Panc1 (cell line): Measurements from ENCODE around the gene SUN1. TPM values are rescaled to one million over a fixed set of nuclear protein-coding genes. Genes with fewer than 3 reads are reported as not detected.
"Not testable (repeated sequence)": the region's sequence is repeated elsewhere in the genome, so short reads cannot be mapped to it uniquely, and the experiment has no call there.

Experiments used
- ATAC-seq: fragments of 200-7000 bp; cut with Tn5 transposase; 2 replicates; pipeline ENCODE4 v1.9.1; 2020; ENCODE audit warnings: mild to moderate bottlenecking, moderate library complexity
- BruUV-seq: library from RNA; stranded (reverse); fragments of 400-500 nt; replicated peaks from 2 replicates; lab custom pipeline; 2021; lab: Mats Ljungman, UMichigan
- CTCF ChIA-PET: fragments of 300-600 bp; sonication (Branson Sonifier 250); formaldehyde crosslinking; loops from one replicate; lab custom pipeline; 2022; ENCODE audit warnings: antibody characterized with exemption; lab: Charles Lee
- POLR2A ChIA-PET: fragments of 300-600 bp; sonication (Branson Sonifier 250); formaldehyde crosslinking; loops from one replicate; lab custom pipeline; 2022; ENCODE audit warnings: antibody characterized with exemption; lab: Charles Lee
- DNase-seq: peaks from one replicate; pipeline ENCODE4 v3.0.0-alpha.2; 2010; ENCODE audit warnings: low read depth, low spot score
- H3K27ac ChIP-seq: 2 replicates; pipeline ENCODE4 v1.5.1; 2011; ENCODE audit warnings: mild to moderate bottlenecking, low read length, inconsistent platforms
- H3K27me3 ChIP-seq: fragments of 200-500 bp; sonication (Bioruptor generic); 2 replicates; pipeline ENCODE4 v1.6.0; 2014; ENCODE audit warnings: low read length, inconsistent platforms; ENCODE audit not compliant: control insufficient read depth, insufficient read depth
- H3K36me3 ChIP-seq: fragments of 200-500 bp; sonication (Bioruptor generic); 2 replicates; pipeline ENCODE4 v1.5.1; 2014; ENCODE audit warnings: inconsistent platforms, mild to moderate bottlenecking, low read length, moderate library complexity; ENCODE audit not compliant: control insufficient read depth, insufficient read depth
- H3K4me1 ChIP-seq: 2 replicates; pipeline ENCODE4 v1.5.1; 2011; ENCODE audit warnings: inconsistent platforms, mild to moderate bottlenecking, low read length, moderate library complexity; ENCODE audit not compliant: control insufficient read depth, insufficient read depth
- H3K4me3 ChIP-seq, 2 experiments: 2 replicates each; pipeline ENCODE4 v1.5.1; 2011 to 2012; ENCODE audit warnings: low read depth in 2 of 2, low read length in 2 of 2, mild to moderate bottlenecking in 2 of 2, inconsistent platforms in 1 of 2, moderate library complexity in 1 of 2
- H3K9me3 ChIP-seq: fragments of 200-500 bp; sonication (Bioruptor generic); 2 replicates; pipeline ENCODE4 v1.5.1; 2014; ENCODE audit warnings: low read depth, mild to moderate bottlenecking, inconsistent platforms, low read length, moderate library complexity; ENCODE audit not compliant: control insufficient read depth, insufficient read depth
- POLR2AphosphoS5 ChIP-seq: IDR thresholded peaks from 2 replicates; pipeline ENCODE4 v1.6.1; 2012; ENCODE audit warnings: mild to moderate bottlenecking, low read depth, low read length, moderate library complexity
- SIN3A ChIP-seq: IDR thresholded peaks from 2 replicates; pipeline ENCODE4 v1.6.1; 2012; ENCODE audit warnings: low read depth, mild to moderate bottlenecking, low read length, moderate library complexity, borderline replicate concordance; ENCODE audit not compliant: insufficient read depth
- TCF7L2 ChIP-seq: IDR thresholded peaks from 2 replicates; pipeline ENCODE4 v1.6.1; 2011; ENCODE audit warnings: mild to moderate bottlenecking, low read depth, low read length, inconsistent platforms
- in situ Hi-C: cut with HindIII; loops from 2 replicates; pipeline ENCODE4 v1.10.0; 2016; ENCODE audit warnings: low sequenced_read_pairs, low pct_unique_long_range_greater_than_20kb
- intact Hi-C: fragments of 100-400 bp; cut with micrococcal nuclease; formaldehyde crosslinking; loops from one replicate; pipeline ENCODE4 v1.10.0; 2022; ENCODE audit not compliant: unreplicated experiment
- total RNA-seq: library from RNA; stranded (reverse); gene quantifications from one replicate; pipeline ENCODE4 v1.2.1, GENCODE V29; 2021; ENCODE audit not compliant: unreplicated experiment
- TF ChIP-seq, protein P1 (sequence below), 2 experiments: IDR thresholded peaks; 2 replicates each; pipeline ENCODE4 v1.6.1; 2011 to 2012; ENCODE audit warnings: low read depth in 2 of 2, control low read depth in 1 of 2, low read length in 1 of 2, mild to moderate bottlenecking in 1 of 2, moderate library complexity in 1 of 2; ENCODE audit not compliant: insufficient read depth in 1 of 2
- TF ChIP-seq, protein P2 (sequence below): fragments of 450-650 bp; IDR thresholded peaks from 2 replicates; pipeline ENCODE4 v1.5.1; 2017; ENCODE audit warnings: mild to moderate bottlenecking

Gene SUN1
- total RNA-seq, 1 experiment from 2014 or later: 244 TPM

DNA sequence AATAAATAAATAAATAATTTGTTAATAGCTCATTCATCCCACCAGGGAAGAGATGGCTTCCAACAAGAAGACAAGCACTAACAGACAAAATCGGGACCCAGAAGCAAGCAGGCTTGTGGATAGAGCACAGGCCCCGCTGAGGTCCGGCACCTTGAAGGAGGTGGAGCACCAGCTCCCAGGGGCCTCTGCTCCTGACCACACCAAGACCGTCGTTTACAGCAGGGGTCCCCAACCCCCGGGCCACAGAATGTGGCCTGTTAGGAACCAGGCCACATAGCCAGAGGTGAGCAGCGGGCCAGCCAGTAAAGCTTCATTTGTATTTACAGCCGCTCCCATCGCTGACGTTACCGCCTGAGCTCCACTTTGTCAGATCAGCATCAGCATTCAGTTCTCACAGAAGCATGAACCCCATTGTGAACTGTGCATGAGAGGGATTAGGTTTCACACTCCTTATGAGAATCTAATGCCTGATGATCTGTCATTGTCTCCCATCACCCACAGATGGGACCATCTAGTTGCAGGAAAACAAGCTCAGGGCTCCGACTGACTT lies 33.3 kb upstream of the SUN1 start:
- intact Hi-C loops: no loop called here

DNA sequence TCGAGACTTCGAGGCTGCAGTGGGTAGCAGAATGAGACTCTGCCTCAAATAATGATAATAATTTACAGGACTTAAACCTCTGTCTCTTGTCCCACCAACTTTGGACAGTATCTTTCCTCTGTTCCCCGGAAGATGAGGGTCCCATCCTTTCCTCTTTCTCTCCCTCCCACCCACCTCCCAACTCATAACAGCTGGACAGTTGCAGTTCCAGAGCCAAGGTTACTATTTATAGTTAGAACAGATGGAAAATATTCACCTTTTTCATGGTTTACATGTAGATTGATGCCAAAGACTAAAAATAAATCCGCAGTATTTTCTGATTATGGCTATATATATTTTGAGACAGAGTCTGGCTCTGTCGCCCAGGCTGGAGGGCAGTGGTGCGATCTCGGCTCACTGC lies 31.6 kb upstream of the SUN1 start:
- ATAC-seq (no peak), DNase-seq (no peak)
- Histone ChIP-seq H3K27ac (no peak overlapping the region), H3K4me1 (no peaks in the 10 kb centered on the region), H3K9me3 (no peaks in the 10 kb centered on the region), H3K4me3 (no peak overlapping the region), H3K36me3 (no peaks in the 10 kb centered on the region), H3K27me3 (no peaks in the 10 kb centered on the region)
- no TSS peak for BruUV-seq
- ChIA-PET POLR2A (no interaction called here), CTCF (no interaction called here)
- in situ Hi-C loops (no loop called here), intact Hi-C loops (no loop called here)
- TF ChIP-seq, protein P1, sequence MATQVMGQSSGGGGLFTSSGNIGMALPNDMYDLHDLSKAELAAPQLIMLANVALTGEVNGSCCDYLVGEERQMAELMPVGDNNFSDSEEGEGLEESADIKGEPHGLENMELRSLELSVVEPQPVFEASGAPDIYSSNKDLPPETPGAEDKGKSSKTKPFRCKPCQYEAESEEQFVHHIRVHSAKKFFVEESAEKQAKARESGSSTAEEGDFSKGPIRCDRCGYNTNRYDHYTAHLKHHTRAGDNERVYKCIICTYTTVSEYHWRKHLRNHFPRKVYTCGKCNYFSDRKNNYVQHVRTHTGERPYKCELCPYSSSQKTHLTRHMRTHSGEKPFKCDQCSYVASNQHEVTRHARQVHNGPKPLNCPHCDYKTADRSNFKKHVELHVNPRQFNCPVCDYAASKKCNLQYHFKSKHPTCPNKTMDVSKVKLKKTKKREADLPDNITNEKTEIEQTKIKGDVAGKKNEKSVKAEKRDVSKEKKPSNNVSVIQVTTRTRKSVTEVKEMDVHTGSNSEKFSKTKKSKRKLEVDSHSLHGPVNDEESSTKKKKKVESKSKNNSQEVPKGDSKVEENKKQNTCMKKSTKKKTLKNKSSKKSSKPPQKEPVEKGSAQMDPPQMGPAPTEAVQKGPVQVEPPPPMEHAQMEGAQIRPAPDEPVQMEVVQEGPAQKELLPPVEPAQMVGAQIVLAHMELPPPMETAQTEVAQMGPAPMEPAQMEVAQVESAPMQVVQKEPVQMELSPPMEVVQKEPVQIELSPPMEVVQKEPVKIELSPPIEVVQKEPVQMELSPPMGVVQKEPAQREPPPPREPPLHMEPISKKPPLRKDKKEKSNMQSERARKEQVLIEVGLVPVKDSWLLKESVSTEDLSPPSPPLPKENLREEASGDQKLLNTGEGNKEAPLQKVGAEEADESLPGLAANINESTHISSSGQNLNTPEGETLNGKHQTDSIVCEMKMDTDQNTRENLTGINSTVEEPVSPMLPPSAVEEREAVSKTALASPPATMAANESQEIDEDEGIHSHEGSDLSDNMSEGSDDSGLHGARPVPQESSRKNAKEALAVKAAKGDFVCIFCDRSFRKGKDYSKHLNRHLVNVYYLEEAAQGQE (IDR thresholded peaks at IDR 0.05; ENCODE audit: insufficient read depth in 1 of 2, low read depth in 2 of 2, low read length in 1 of 2): no peak
- TF ChIP-seq TCF7L2 (no peak), POLR2AphosphoS5 (no peak), SIN3A (no peak)
- TF ChIP-seq, protein P2, sequence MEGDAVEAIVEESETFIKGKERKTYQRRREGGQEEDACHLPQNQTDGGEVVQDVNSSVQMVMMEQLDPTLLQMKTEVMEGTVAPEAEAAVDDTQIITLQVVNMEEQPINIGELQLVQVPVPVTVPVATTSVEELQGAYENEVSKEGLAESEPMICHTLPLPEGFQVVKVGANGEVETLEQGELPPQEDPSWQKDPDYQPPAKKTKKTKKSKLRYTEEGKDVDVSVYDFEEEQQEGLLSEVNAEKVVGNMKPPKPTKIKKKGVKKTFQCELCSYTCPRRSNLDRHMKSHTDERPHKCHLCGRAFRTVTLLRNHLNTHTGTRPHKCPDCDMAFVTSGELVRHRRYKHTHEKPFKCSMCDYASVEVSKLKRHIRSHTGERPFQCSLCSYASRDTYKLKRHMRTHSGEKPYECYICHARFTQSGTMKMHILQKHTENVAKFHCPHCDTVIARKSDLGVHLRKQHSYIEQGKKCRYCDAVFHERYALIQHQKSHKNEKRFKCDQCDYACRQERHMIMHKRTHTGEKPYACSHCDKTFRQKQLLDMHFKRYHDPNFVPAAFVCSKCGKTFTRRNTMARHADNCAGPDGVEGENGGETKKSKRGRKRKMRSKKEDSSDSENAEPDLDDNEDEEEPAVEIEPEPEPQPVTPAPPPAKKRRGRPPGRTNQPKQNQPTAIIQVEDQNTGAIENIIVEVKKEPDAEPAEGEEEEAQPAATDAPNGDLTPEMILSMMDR: no peak

More for the DNA sequence above, 33.3 kb upstream of the SUN1 start:
- Histone ChIP-seq H3K27ac (no peak overlapping the region), H3K36me3 (no peaks in the 10 kb centered on the region), H3K9me3 (no peaks in the 10 kb centered on the region), H3K4me3 (no peak overlapping the region), H3K4me1 (no peaks in the 10 kb centered on the region), H3K27me3 (no peaks in the 10 kb centered on the region)
- DNase-seq (no peak), ATAC-seq (no peak)
- BruUV-seq: no TSS peak
- ChIA-PET POLR2A (no interaction called here), CTCF (interaction anchor here (0.6 kb wide), 1 partner anchor 13 kb away, joined by 4 read pairs; no protein-coding TSS in a partner anchor)
- TF ChIP-seq, protein P2: no peak
- no peak for TF ChIP-seq TCF7L2
- TF ChIP-seq POLR2AphosphoS5: no peak
- TF ChIP-seq, protein P1 (IDR thresholded peaks at IDR 0.05; ENCODE audit: insufficient read depth in 1 of 2, low read depth in 2 of 2, low read length in 1 of 2): no peak
- TF ChIP-seq SIN3A: no peak
- in situ Hi-C loops: no loop called here

DNA sequence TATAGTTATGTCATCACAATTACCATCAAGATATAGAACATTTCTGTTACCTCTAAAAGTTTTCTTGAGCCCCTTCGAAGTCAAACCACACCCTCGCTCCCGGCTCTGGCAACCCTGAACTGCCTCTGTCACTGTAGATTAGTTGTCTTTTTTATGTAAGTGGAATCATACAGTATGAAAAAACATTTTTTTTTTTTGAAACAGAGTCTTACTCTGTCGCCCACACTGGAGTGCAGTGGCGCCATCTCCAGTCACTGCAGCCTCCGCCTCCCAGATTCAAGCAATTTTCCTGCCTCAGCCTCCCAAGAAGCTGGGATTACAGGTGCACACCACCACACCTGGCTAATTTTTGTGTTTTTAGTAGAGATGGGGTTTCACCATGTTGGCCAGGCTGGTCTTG lies 30.9 kb upstream of the SUN1 start:
- H3K4me3 ChIP-seq, in situ Hi-C loops, H3K27me3 ChIP-seq, POLR2A ChIA-PET, ATAC-seq, H3K4me1 ChIP-seq, DNase-seq, H3K9me3 ChIP-seq, intact Hi-C loops, H3K36me3 ChIP-seq, H3K27ac ChIP-seq, BruUV-seq: not testable (repeated sequence)
- CTCF ChIA-PET: interaction anchor here (0.8 kb wide), 1 partner anchor 14 kb away, joined by 3 read pairs; no protein-coding TSS in a partner anchor
